ENCODE measurements around the gene NUDT4. TPM values are rescaled to one million over a fixed set of nuclear protein-coding genes. Genes with fewer than 3 reads are reported as not detected.
"Not testable (repeated sequence)": the region's sequence is repeated elsewhere in the genome, so short reads cannot be mapped to it uniquely, and the experiment has no call there.

Gene NUDT4
- polyA plus RNA-seq, 4 donors: 15.9 to 80.8 (median 22.4) TPM

DNA sequence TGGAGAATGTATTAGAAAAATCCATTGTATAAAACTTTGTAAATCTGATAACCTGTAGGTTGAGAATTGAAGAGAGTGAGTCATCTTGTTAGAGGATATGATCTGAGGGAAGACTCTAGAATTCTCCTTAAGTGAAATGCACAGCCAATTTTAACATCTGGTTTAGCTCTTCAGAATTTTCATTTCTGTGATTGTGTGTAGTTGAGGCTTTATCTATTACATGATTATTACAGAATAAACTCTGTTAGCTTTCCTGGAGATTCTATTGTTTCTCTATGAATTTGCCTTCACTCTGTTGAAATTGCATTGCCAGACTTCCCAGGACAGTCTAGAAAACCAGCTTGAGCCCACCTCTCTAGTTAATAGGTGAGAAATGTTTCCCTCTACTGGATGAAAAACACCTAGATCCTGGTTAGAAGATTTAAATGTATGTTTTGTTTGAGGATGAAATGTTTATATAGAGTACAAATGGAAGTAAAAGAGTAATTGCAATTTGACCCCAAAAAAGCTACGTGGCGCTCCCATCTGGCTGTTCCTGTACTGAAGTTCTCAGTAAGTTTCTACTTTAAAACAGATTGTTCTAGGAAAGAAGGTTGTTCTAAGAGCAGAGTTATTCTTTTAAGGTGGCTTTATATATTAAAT, 2.9 kb downstream of the NUDT4 start:
- FAIRE-seq: no peak
- H3K9me3 ChIP-seq (ENCODE audit: control insufficient read depth in 2 of 2, insufficient read depth in 1 of 2, low read depth in 1 of 2, low read length in 1 of 2): no peaks in the 10 kb centered on the region
- peak overlapping the region in 2 of 3 donors; percentile 54 to 95 for H3K27ac ChIP-seq (ENCODE audit: low read depth in 1 of 3, low read length in 2 of 3)
- peak in 1 of 2 donors; percentile 62 for DNase-seq
- H3K36me3 ChIP-seq (ENCODE audit: control insufficient read depth in 3 of 3, insufficient read depth in 2 of 3, low read depth in 1 of 3, low read length in 3 of 3): peaks cover 0 to 16% (median 0%) of the 10 kb centered on the region in 3 donors
- no peaks in the 10 kb centered on the region for H3K27me3 ChIP-seq (ENCODE audit: control insufficient read depth in 3 of 3, insufficient read depth in 3 of 3, low read length in 3 of 3)
- 20 to 31% (median 25%) methylated on average over 2 of the region's 2 CpGs for WGBS, 3 donors
- H3K4me1 ChIP-seq (ENCODE audit: control insufficient read depth in 3 of 3, insufficient read depth in 2 of 3, low read depth in 1 of 3, low read length in 2 of 3): peaks cover 4 to 24% (median 14%) of the 10 kb centered on the region in 3 donors
- H3K4me3 ChIP-seq (ENCODE audit: low read depth in 1 of 3, low read length in 3 of 3): peak overlapping the region in 2 of 3 donors; percentile 30 to 98

GRCh38 chr12:93381161-93381975, 3.6 kb downstream of the NUDT4 start:
- WGBS, 3 donors: 42 to 48% (median 47%) methylated on average over 5 of the region's 5 CpGs
- no peaks in the 10 kb centered on the region for H3K9me3 ChIP-seq (ENCODE audit: control insufficient read depth in 2 of 2, insufficient read depth in 1 of 2, low read depth in 1 of 2, low read length in 1 of 2)
- FAIRE-seq (no peak), DNase-seq (no peak)
- H3K27me3 ChIP-seq (ENCODE audit: control insufficient read depth in 3 of 3, insufficient read depth in 3 of 3, low read length in 3 of 3): no peaks in the 10 kb centered on the region
- H3K4me1 ChIP-seq (ENCODE audit: control insufficient read depth in 3 of 3, insufficient read depth in 2 of 3, low read depth in 1 of 3, low read length in 2 of 3): peaks cover 4 to 16% (median 14%) of the 10 kb centered on the region in 3 donors
- H3K27ac ChIP-seq (ENCODE audit: low read depth in 1 of 3, low read length in 2 of 3): peak overlapping the region in 2 of 3 donors; percentile 25 to 95
- peak overlapping the region in 2 of 3 donors; percentile 10 to 98 for H3K4me3 ChIP-seq (ENCODE audit: low read depth in 1 of 3, low read length in 3 of 3)
- peaks cover 0 to 21% (median 0%) of the 10 kb centered on the region in 3 donors for H3K36me3 ChIP-seq (ENCODE audit: control insufficient read depth in 3 of 3, insufficient read depth in 2 of 3, low read depth in 1 of 3, low read length in 3 of 3)

DNA sequence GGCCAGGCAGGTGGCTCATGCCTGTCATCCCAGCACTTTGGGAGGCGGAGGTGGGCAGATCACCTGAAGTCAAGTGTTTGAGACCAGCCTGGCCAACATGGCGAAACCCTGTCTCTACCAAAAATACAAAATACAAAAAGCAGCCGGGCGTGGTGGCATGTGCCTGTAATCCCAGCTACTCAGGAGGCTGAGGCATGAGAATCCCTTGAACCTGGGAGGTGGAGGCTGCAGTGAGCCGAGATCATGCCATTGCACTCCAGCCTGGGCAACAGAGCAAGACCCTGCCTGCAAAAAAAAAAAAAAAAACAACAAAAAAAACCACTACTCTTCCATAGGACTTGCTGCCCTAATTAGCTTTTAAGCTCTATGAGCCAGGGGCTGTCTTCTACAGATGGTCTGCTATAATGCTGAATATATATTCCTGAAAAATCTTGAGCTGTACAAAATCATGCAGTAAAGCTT, 4.3 kb downstream of the NUDT4 start:
- not testable (repeated sequence) for H3K9me3 ChIP-seq (ENCODE audit: control insufficient read depth in 2 of 2, insufficient read depth in 1 of 2, low read depth in 1 of 2, low read length in 1 of 2); DNase-seq; H3K27ac ChIP-seq (ENCODE audit: low read depth in 1 of 3, low read length in 2 of 3); H3K4me3 ChIP-seq (ENCODE audit: low read depth in 1 of 3, low read length in 3 of 3); FAIRE-seq; H3K27me3 ChIP-seq (ENCODE audit: control insufficient read depth in 3 of 3, insufficient read depth in 3 of 3, low read length in 3 of 3)
- peaks cover 0 to 24% (median 0%) of the 10 kb centered on the region in 3 donors for H3K36me3 ChIP-seq (ENCODE audit: control insufficient read depth in 3 of 3, insufficient read depth in 2 of 3, low read depth in 1 of 3, low read length in 3 of 3)
- peaks cover 4 to 14% (median 10%) of the 10 kb centered on the region in 3 donors for H3K4me1 ChIP-seq (ENCODE audit: control insufficient read depth in 3 of 3, insufficient read depth in 2 of 3, low read depth in 1 of 3, low read length in 2 of 3)
- 82 to 93% (median 84%) methylated on average over 5 of the region's 5 CpGs for WGBS, 3 donors

GRCh38 chr12:93387780-93388179, 10.1 kb downstream of the NUDT4 start:
- 70 to 91% (median 82%) methylated on average over 2 of the region's 2 CpGs for whole genome bisulfite sequencing, 3 donors
- DNase-seq (no peak), FAIRE-seq (no peak)

DNA sequence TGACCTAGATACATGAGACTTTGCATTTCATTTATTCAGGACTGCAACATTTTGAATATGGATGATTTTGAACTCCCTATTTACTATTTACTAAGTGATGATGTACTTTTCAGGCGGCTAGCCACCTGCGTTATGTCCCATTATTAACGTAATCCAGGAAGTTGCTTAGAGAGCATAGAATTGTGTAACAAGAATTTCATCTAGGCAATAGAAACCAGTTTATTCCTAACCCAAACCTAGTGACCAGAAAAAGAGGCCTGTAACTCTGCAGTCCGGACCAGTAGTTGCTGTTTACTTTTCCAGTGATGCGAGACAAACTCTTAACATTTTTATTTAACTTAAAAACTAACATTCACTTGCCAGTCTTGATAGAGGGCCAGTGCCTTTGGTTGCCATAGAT, 12.3 kb downstream of the NUDT4 start:
- FAIRE-seq: no peak
- DNase-seq: no peak
- Histone ChIP-seq H3K36me3 (ENCODE audit: control insufficient read depth in 3 of 3, insufficient read depth in 2 of 3, low read depth in 1 of 3, low read length in 3 of 3) (peaks cover 0 to 33% (median 1%) of the 10 kb centered on the region in 3 donors), H3K9me3 (ENCODE audit: control insufficient read depth in 2 of 2, insufficient read depth in 1 of 2, low read depth in 1 of 2, low read length in 1 of 2) (no peaks in the 10 kb centered on the region), H3K27ac (ENCODE audit: low read depth in 1 of 3, low read length in 2 of 3) (no peak overlapping the region), H3K4me1 (ENCODE audit: control insufficient read depth in 3 of 3, insufficient read depth in 2 of 3, low read depth in 1 of 3, low read length in 2 of 3) (peaks cover 0 to 14% (median 0%) of the 10 kb centered on the region in 3 donors), H3K4me3 (ENCODE audit: low read depth in 1 of 3, low read length in 3 of 3) (no peak overlapping the region), H3K27me3 (ENCODE audit: control insufficient read depth in 3 of 3, insufficient read depth in 3 of 3, low read length in 3 of 3) (no peaks in the 10 kb centered on the region)
- WGBS, 3 donors: 60 to 75% (median 70%) methylated on average over 5 of the region's 5 CpGs

More at GRCh38 chr12:93387780-93388179, 10.1 kb downstream of the NUDT4 start:
- no peaks in the 10 kb centered on the region for H3K27me3 ChIP-seq (ENCODE audit: control insufficient read depth in 3 of 3, insufficient read depth in 3 of 3, low read length in 3 of 3)
- H3K27ac ChIP-seq (ENCODE audit: low read depth in 1 of 3, low read length in 2 of 3): no peak overlapping the region
- peaks cover 0 to 16% (median 0%) of the 10 kb centered on the region in 3 donors for H3K4me1 ChIP-seq (ENCODE audit: control insufficient read depth in 3 of 3, insufficient read depth in 2 of 3, low read depth in 1 of 3, low read length in 2 of 3)
- H3K9me3 ChIP-seq (ENCODE audit: control insufficient read depth in 2 of 2, insufficient read depth in 1 of 2, low read depth in 1 of 2, low read length in 1 of 2): no peaks in the 10 kb centered on the region
- no peak overlapping the region for H3K4me3 ChIP-seq (ENCODE audit: low read depth in 1 of 3, low read length in 3 of 3)
- peaks cover 0 to 41% (median 1%) of the 10 kb centered on the region in 3 donors for H3K36me3 ChIP-seq (ENCODE audit: control insufficient read depth in 3 of 3, insufficient read depth in 2 of 3, low read depth in 1 of 3, low read length in 3 of 3)

GRCh38 chr12:93390549-93391297, 13.0 kb downstream of the NUDT4 start:
- no peaks in the 10 kb centered on the region for H3K27me3 ChIP-seq (ENCODE audit: control insufficient read depth in 3 of 3, insufficient read depth in 3 of 3, low read length in 3 of 3)
- peaks cover 0 to 37% (median 1%) of the 10 kb centered on the region in 3 donors for H3K36me3 ChIP-seq (ENCODE audit: control insufficient read depth in 3 of 3, insufficient read depth in 2 of 3, low read depth in 1 of 3, low read length in 3 of 3)
- H3K9me3 ChIP-seq (ENCODE audit: control insufficient read depth in 2 of 2, insufficient read depth in 1 of 2, low read depth in 1 of 2, low read length in 1 of 2): no peaks in the 10 kb centered on the region
- H3K4me1 ChIP-seq (ENCODE audit: control insufficient read depth in 3 of 3, insufficient read depth in 2 of 3, low read depth in 1 of 3, low read length in 2 of 3): peaks cover 0 to 9% (median 0%) of the 10 kb centered on the region in 3 donors
- no peak for FAIRE-seq
- 85 to 90% (median 85%) methylated on average over 5 of the region's 5 CpGs for WGBS, 3 donors
- no peak overlapping the region for H3K4me3 ChIP-seq (ENCODE audit: low read depth in 1 of 3, low read length in 3 of 3)
- H3K27ac ChIP-seq (ENCODE audit: low read depth in 1 of 3, low read length in 2 of 3): no peak overlapping the region
- no peak for DNase-seq

DNA sequence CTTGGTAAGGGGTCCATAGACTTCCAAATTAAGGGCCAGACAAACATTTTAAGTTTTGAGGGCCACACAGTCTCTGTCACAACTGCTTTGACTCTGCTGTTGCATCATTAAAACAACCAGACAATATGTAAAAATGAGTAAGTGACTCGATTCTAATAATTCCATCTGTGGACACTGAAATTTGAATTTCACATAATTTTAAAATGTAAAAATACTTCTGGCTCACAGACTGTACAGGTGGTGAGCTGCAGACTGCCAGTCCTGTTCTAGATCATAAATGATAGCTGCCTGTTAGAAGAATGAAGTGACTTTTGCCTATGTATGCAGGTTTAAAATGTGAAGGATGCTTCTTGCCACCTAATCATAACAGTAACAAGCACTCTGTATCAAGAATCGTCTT, 15.7 kb downstream of the NUDT4 start:
- Histone ChIP-seq H3K4me1 (ENCODE audit: control insufficient read depth in 3 of 3, insufficient read depth in 2 of 3, low read depth in 1 of 3, low read length in 2 of 3) (peaks cover 0 to 6% (median 3%) of the 10 kb centered on the region in 3 donors), H3K27me3 (ENCODE audit: control insufficient read depth in 3 of 3, insufficient read depth in 3 of 3, low read length in 3 of 3) (no peaks in the 10 kb centered on the region), H3K27ac (ENCODE audit: low read depth in 1 of 3, low read length in 2 of 3) (no peak overlapping the region), H3K4me3 (ENCODE audit: low read depth in 1 of 3, low read length in 3 of 3) (no peak overlapping the region), H3K36me3 (ENCODE audit: control insufficient read depth in 3 of 3, insufficient read depth in 2 of 3, low read depth in 1 of 3, low read length in 3 of 3) (peaks cover 0 to 41% (median 2%) of the 10 kb centered on the region in 3 donors), H3K9me3 (ENCODE audit: control insufficient read depth in 2 of 2, insufficient read depth in 1 of 2, low read depth in 1 of 2, low read length in 1 of 2) (no peaks in the 10 kb centered on the region)
- WGBS, 3 donors: 60 to 68% (median 60%) methylated on average over 2 of the region's 2 CpGs
- FAIRE-seq: no peak
- DNase-seq: no peak

DNA sequence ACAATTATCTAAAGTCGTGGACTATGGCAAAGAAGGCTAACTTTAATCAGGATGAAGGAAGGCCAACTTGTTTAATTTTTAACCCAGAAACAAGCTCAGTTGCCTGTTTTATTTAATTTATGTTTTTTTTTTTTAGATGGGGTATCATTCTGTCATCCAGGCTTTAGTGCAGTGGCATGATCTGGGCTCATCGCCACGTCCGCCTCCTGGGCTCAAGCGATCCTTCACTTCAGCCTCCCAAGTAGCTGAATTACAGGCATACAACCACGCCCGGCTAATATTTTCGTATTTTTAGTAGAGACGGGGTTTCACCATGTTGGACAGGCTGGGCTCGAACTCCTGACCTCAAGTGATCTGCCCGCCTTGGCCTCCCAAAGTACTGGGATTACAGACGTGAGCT, 19.7 kb downstream of the NUDT4 start:
- Histone ChIP-seq H3K27me3 (ENCODE audit: control insufficient read depth in 3 of 3, insufficient read depth in 3 of 3, low read length in 3 of 3) (no peaks in the 10 kb centered on the region), H3K9me3 (ENCODE audit: control insufficient read depth in 2 of 2, insufficient read depth in 1 of 2, low read depth in 1 of 2, low read length in 1 of 2) (no peaks in the 10 kb centered on the region), H3K4me3 (ENCODE audit: low read depth in 1 of 3, low read length in 3 of 3) (no peak overlapping the region), H3K36me3 (ENCODE audit: control insufficient read depth in 3 of 3, insufficient read depth in 2 of 3, low read depth in 1 of 3, low read length in 3 of 3) (peaks cover 0 to 26% (median 2%) of the 10 kb centered on the region in 3 donors), H3K27ac (ENCODE audit: low read depth in 1 of 3, low read length in 2 of 3) (no peak overlapping the region), H3K4me1 (ENCODE audit: control insufficient read depth in 3 of 3, insufficient read depth in 2 of 3, low read depth in 1 of 3, low read length in 2 of 3) (peaks cover 0 to 6% (median 0%) of the 10 kb centered on the region in 3 donors)
- DNase-seq (no peak), FAIRE-seq (no peak)
- 71 to 79% (median 71%) methylated on average over 12 of the region's 12 CpGs for whole genome bisulfite sequencing, 3 donors

All from small intestine (tissue), 7 donors.